ENCODE measurements around the gene SPATA45. TPM values are rescaled to one million over a fixed set of nuclear protein-coding genes. Genes with fewer than 3 reads are reported as not detected.
A peak's percentile ranks its signal among the peaks of the same experiment; 100 is the strongest.

The SPATA45 gene
- total RNA-seq, 3 donors from 2014 or later = not detected

DNA sequence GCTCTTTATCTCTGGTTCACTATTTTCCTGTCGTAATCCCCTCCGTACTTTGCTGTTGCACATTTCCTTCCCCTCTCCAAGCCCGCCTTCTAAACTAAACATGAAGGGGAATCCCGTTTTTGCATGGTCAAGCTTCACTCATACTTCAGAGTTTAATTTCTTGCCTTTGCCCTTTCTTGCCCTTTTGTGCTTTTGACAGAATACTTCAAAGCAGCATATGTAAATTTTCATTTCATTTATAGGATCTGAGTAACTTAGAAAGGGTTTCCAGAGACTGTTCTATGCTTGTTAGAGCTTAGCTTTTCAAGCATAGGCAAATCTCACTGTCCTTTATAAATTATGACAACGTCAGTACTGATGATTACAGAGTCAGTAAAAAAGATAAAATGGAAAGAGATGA, 27.7 kb downstream of the SPATA45 start:
- Histone ChIP-seq H3K4me1 (ENCODE audit: low read depth) (peaks cover 3% of the 10 kb centered on the region), H3K36me3 (ENCODE audit: low read depth) (no peaks in the 10 kb centered on the region), H3K4me3 (no peak overlapping the region), H3K9me3 (peaks cover 2% of the 10 kb centered on the region)
- peak; percentile 24 for ATAC-seq
- TF ChIP-seq, protein P1, sequence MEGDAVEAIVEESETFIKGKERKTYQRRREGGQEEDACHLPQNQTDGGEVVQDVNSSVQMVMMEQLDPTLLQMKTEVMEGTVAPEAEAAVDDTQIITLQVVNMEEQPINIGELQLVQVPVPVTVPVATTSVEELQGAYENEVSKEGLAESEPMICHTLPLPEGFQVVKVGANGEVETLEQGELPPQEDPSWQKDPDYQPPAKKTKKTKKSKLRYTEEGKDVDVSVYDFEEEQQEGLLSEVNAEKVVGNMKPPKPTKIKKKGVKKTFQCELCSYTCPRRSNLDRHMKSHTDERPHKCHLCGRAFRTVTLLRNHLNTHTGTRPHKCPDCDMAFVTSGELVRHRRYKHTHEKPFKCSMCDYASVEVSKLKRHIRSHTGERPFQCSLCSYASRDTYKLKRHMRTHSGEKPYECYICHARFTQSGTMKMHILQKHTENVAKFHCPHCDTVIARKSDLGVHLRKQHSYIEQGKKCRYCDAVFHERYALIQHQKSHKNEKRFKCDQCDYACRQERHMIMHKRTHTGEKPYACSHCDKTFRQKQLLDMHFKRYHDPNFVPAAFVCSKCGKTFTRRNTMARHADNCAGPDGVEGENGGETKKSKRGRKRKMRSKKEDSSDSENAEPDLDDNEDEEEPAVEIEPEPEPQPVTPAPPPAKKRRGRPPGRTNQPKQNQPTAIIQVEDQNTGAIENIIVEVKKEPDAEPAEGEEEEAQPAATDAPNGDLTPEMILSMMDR (IDR thresholded peaks at IDR 0.05) = no peak
- intact Hi-C loops (cut with DNase I, micrococcal nuclease) = loop anchor here in 1 of 2 donors (10.0 kb wide), 1 partner anchor 175 kb away; no protein-coding TSS in a partner anchor
- no peak for DNase-seq

DNA sequence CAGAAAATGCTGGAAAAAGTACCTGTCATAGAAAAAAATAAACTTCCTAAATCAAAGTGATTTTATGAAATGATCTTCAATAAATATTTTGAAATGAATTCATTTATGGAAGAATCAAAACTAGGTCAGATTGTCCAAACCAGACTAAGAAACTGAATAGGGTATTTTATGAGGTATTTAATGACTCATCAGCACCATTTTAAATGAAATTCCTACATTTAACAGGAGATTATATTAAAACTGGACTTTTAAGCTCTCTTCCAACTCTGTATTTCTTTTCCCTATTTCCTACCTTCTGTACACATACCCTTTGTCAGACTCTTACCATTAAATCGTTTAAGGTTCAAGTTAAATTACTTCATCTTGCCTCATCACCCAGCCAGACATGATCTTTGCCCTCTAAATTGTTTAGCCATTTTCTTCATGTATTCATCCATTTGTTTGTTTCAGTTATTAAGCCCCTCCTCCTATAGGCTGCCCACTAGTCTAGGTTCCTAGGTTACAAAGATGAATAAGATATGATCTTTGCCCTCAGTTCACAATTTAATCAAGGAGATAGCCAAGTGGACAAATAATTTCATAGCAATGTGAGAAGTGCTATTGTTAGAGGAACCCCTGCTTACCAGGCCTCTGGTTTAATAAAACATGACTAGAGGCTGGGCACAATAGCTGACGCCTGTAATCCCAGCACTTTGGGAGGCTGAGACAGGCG, 30.7 kb downstream of the SPATA45 start:
- intact Hi-C loops (cut with DNase I, micrococcal nuclease) = loop anchor here in 1 of 2 donors (10.0 kb wide), 1 partner anchor 178 kb away; no protein-coding TSS in a partner anchor
- TF ChIP-seq, protein P1 (IDR thresholded peaks at IDR 0.05) = no peak
- no peak for DNase-seq
- Histone ChIP-seq H3K4me3 (no peak overlapping the region), H3K9me3 (no peaks in the 10 kb centered on the region), H3K4me1 (ENCODE audit: low read depth) (peaks cover 3% of the 10 kb centered on the region), H3K36me3 (ENCODE audit: low read depth) (no peaks in the 10 kb centered on the region)
- ATAC-seq = peak; percentile 40

DNA sequence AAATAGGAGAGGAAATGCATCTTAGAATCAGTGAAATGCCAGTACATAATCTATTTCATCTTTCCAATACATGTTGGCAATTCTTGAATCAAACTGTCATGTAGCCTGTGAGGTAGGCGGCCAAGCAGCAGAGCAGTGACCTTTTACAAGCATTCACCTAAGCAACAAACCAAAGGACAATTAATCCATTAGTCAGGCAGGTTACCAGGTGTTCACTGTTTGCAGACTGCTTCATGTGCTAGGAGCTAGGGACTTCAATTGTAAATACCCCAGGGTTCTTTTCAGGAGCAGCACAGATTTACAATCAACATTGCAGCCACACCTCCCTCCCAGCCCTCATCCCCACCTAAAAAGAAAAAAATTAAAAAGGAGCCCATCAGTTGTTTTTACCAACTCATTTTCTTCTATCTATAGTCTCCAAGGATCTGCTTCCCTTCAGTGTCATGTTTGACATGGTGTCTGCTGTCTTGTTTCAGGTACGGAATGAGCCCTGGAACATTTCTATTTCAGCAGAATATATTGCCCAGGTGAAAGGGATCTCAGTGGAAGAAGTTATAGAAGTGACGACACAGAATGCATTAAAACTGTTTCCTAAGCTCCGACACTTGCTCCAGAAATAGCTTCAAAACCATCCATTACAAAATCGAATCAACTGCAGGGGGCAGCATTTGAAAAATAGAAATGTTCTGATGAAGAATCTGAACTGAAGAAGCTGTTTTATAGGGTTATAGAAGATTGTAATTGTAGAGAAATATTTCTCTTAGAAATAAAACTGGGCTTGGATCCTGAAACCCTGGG, 32.7 kb downstream of the SPATA45 start:
- no peak overlapping the region for H3K4me3 ChIP-seq
- no peaks in the 10 kb centered on the region for H3K36me3 ChIP-seq (ENCODE audit: low read depth)
- intact Hi-C loops (cut with DNase I, micrococcal nuclease) = loop anchor here in 1 of 2 donors (10.0 kb wide), 1 partner anchor 180 kb away; no protein-coding TSS in a partner anchor
- no peaks in the 10 kb centered on the region for H3K9me3 ChIP-seq
- DNase-seq (peak in 1 of 3 donors; percentile 85), ATAC-seq (peak; percentile 36)
- peaks cover 3% of the 10 kb centered on the region for H3K4me1 ChIP-seq (ENCODE audit: low read depth)
- TF ChIP-seq, protein P1 (IDR thresholded peaks at IDR 0.05) = no peak

DNA sequence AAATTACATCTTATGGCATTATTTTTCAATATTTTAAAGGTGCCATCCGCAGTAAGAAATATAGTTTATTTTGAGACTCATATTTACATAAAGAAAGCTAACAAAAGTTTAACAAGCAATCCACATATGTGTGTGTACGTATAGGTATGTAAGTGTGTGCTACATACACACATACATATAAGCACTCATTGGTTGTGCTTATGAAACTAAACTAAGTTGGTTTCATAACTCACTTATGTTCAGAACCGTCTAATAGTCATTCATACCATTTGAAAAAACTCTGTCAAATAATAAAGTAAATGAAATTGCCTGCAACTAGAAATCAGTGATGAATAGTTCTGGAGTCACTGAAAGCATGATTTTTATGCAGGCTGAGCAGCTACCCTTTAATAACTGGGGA, 41.7 kb downstream of the SPATA45 start:
- DNase-seq = no peak
- Histone ChIP-seq H3K4me1 (ENCODE audit: low read depth) (no peaks in the 10 kb centered on the region), H3K9me3 (no peaks in the 10 kb centered on the region), H3K4me3 (no peak overlapping the region), H3K36me3 (ENCODE audit: low read depth) (no peaks in the 10 kb centered on the region)
- TF ChIP-seq, protein P1 (IDR thresholded peaks at IDR 0.05) = no peak
- intact Hi-C loops (cut with DNase I, micrococcal nuclease) = no loop called here
- ATAC-seq = no peak

DNA sequence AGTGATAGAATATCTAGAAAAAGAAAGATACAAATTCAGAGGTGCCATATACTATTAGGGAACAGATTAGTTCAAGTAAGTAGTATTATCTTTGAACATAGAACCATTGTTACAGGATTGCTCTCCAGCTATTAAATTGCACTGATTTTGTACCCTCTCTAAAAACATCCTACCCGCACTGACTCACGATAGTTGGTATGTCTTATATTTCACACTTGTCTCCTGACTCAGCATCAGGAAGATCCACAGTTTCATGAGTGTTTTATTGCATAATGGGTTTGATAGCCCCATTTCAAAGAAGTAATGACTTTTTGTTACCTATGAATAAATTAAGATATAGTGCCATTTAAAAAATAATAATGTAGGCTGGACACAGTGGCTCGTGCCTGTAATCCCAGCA, 49.8 kb downstream of the SPATA45 start:
- H3K4me3 ChIP-seq = no peak overlapping the region
- TF ChIP-seq, protein P1 (IDR thresholded peaks at IDR 0.05) = no peak
- peaks cover under 1% of the 10 kb centered on the region for H3K4me1 ChIP-seq (ENCODE audit: low read depth)
- no peaks in the 10 kb centered on the region for H3K9me3 ChIP-seq
- no peak for ATAC-seq
- DNase-seq = no peak
- intact Hi-C loops (cut with DNase I, micrococcal nuclease) = no loop called here
- H3K36me3 ChIP-seq (ENCODE audit: low read depth) = no peaks in the 10 kb centered on the region
